H1 (cell line): ENCODE measurements around the gene IL17D.

ENCODE experiments used
- ATF3 ChIP-seq: IDR thresholded peaks from 2 replicates; pipeline ENCODE4 v1.6.1; 2011; ENCODE audit warnings: low read depth, mild to moderate bottlenecking, low read length; ENCODE audit not compliant: insufficient read depth
- BCL11A ChIP-seq, 2 experiments: IDR thresholded peaks; one replicate each; pipeline ENCODE4 v1.6.1; 2011; ENCODE audit warnings: low read depth in 2 of 2, low read length in 2 of 2, mild to moderate bottlenecking in 2 of 2
- CEBPB ChIP-seq: IDR thresholded peaks from 2 replicates; pipeline ENCODE4 v1.6.1; 2012; ENCODE audit warnings: low read depth, low read length
- CTCF ChIP-seq, 3 experiments: IDR thresholded peaks; 1 replicate in 2 of 3; 2 replicates in 1 of 3; pipeline versions ENCODE4 v1.5.1 to v1.6.1; 2011; ENCODE audit warnings: low read length in 3 of 3, mild to moderate bottlenecking in 3 of 3, inconsistent platforms in 2 of 3, low read depth in 1 of 3, moderate library complexity in 1 of 3; ENCODE audit not compliant: insufficient read depth in 1 of 3; ENCODE audit errors: control extremely low read depth in 1 of 3
- GABPA ChIP-seq: IDR thresholded peaks from 2 replicates; pipeline ENCODE4 v1.6.1; 2011; ENCODE audit warnings: mild to moderate bottlenecking, low read length, moderate library complexity, borderline replicate concordance; ENCODE audit not compliant: insufficient read depth
- POLR2AphosphoS5 ChIP-seq: IDR thresholded peaks from 2 replicates; pipeline ENCODE4 v1.6.1; 2011; ENCODE audit warnings: low read depth, low read length
- TAF1 ChIP-seq: IDR thresholded peaks from 2 replicates; pipeline ENCODE4 v1.6.1; 2011; ENCODE audit warnings: mild to moderate bottlenecking, low read depth, low read length
- TEAD4 ChIP-seq: IDR thresholded peaks from 2 replicates; pipeline ENCODE4 v1.6.1; 2012; ENCODE audit warnings: low read depth, low read length, inconsistent platforms, mixed read lengths
- USF2 ChIP-seq: IDR thresholded peaks from 2 replicates; pipeline ENCODE4 v1.6.1; 2011; ENCODE audit warnings: low read length, improper control_type of control experiment
- ZNF274 ChIP-seq: IDR thresholded peaks from 2 replicates; pipeline ENCODE4 v1.7.0; 2012; ENCODE audit warnings: low read length, borderline replicate concordance; ENCODE audit errors: extremely low read depth

GRCh38 chr13:20714563-20715329 is 11.2 kb downstream of the IL17D start:
- no peak for TF ChIP-seq CTCF (IDR thresholded peaks at IDR 0.05; ENCODE audit: control extremely low read depth in 1 of 3, insufficient read depth in 1 of 3, low read depth in 1 of 3, low read length in 3 of 3)
- no peak for TF ChIP-seq USF2
- TF ChIP-seq BCL11A (IDR thresholded peaks at IDR 0.05; ENCODE audit: low read depth in 2 of 2, low read length in 2 of 2), result no peak
- TF ChIP-seq POLR2AphosphoS5, result no peak
- no peak for TF ChIP-seq ATF3
- TF ChIP-seq GABPA, result no peak
- no peak for TF ChIP-seq TAF1
- TF ChIP-seq CEBPB, result no peak
- no peak for TF ChIP-seq TEAD4
- TF ChIP-seq ZNF274, result no peak
